Activated CD4-positive, alpha-beta memory T cell treated with anti-CD3 and anti-CD28 coated beads, Interleukin-2, amount 10 ng/mL, durations not matched to agents 7 days and 5 days (primary cell): ENCODE measurements around the gene NRSN2. TPM values are rescaled to one million over a fixed set of nuclear protein-coding genes. Genes with fewer than 3 reads are reported as not detected.
A peak's percentile ranks its signal among the peaks of the same experiment; 100 is the strongest.
"Not testable (repeated sequence)": the region's sequence is repeated elsewhere in the genome, so short reads cannot be mapped to it uniquely, and the experiment has no call there.

Experiments used
- CTCF ChIA-PET: fragments of 350-600 bp; sonication (Branson Sonifier 250); formaldehyde crosslinking; loops from one replicate; lab custom pipeline; 2021; ENCODE audit warnings: antibody characterized with exemption, inconsistent platforms; lab: Charles Lee
- POLR2A ChIA-PET: fragments of 350-600 bp; sonication (Branson Sonifier 250); formaldehyde crosslinking; loops from one replicate; lab custom pipeline; 2021; ENCODE audit warnings: antibody characterized with exemption; lab: Charles Lee
- DNase-seq: peaks from one replicate; pipeline ENCODE4 v3.0.0-alpha.2; 2020
- H3K27ac Mint-ChIP-seq: one replicate; pipeline ENCODE4 v1.8.0; 2021; ENCODE audit warnings: mild to moderate bottlenecking, mixed read lengths
- H3K27me3 Mint-ChIP-seq: one replicate; pipeline ENCODE4 v1.8.0; 2021; ENCODE audit warnings: mixed read lengths
- H3K36me3 Mint-ChIP-seq: one replicate; pipeline ENCODE4 v1.8.0; 2021; ENCODE audit warnings: low read depth, mixed read lengths
- H3K4me1 Mint-ChIP-seq: one replicate; pipeline ENCODE4 v1.8.0; 2021; ENCODE audit warnings: mixed read lengths
- H3K4me3 Mint-ChIP-seq: one replicate; pipeline ENCODE4 v1.8.0; 2021; ENCODE audit warnings: mild to moderate bottlenecking, mixed read lengths
- H3K9me3 Mint-ChIP-seq: one replicate; pipeline ENCODE4 v1.8.0; 2021; ENCODE audit warnings: mixed read lengths
- total RNA-seq, 2 experiments: library from RNA; stranded (reverse); gene quantifications; one replicate each; pipeline ENCODE4 v1.2.3, GENCODE V29; 2021

The NRSN2 gene
- total RNA-seq, 2 experiments from 2014 or later: 1.8 to 2.7 TPM

- Mint-ChIP-seq H3K4me3 (peak overlapping the region; percentile 71), H3K9me3 (no peaks in the 10 kb centered on the region), H3K27ac (no peak overlapping the region), H3K27me3 (peaks cover 7% of the 10 kb centered on the region), H3K4me1 (peaks cover 15% of the 10 kb centered on the region), H3K36me3 (peaks cover 2% of the 10 kb centered on the region)
- ChIA-PET POLR2A (interaction anchor here (0.9 to 1.5 kb wide), 3 partner anchors 20 to 92 kb away, joined by 3 to 4 read pairs (median 3); no protein-coding TSS in a partner anchor), CTCF (interaction anchor here (3.4 kb wide), 1 partner anchor 15 kb away, joined by 15 read pairs; no protein-coding TSS in a partner anchor)
- DNase-seq: no peak
Measured at GRCh38 chr20:346033-346639, 775 bp upstream of the NRSN2 start.

- ChIA-PET POLR2A (interaction anchor here (1.7 kb wide), 1 partner anchor 22 kb away, joined by 5 read pairs; the partner anchor contains the start of gene SOX12), CTCF (interaction anchor here (3.4 kb wide), 1 partner anchor 17 kb away, joined by 15 read pairs; no protein-coding TSS in a partner anchor)
- peaks cover 2% of the 10 kb centered on the region for H3K36me3 Mint-ChIP-seq
- H3K4me3 Mint-ChIP-seq: peak overlapping the region; percentile 87
- no peak overlapping the region for H3K27ac Mint-ChIP-seq
- DNase-seq: no peak
- H3K9me3 Mint-ChIP-seq: no peaks in the 10 kb centered on the region
- H3K4me1 Mint-ChIP-seq: peaks cover 24% of the 10 kb centered on the region
- peaks cover 10% of the 10 kb centered on the region for H3K27me3 Mint-ChIP-seq
Measured at GRCh38 chr20:347317-347639, 367 bp downstream of the NRSN2 start.

GRCh38 chr20:347640-348484 is 951 bp downstream of the NRSN2 start:
- H3K4me3 Mint-ChIP-seq: peak overlapping the region; percentile 87

GRCh38 chr20:348972-349841 is 2.3 kb downstream of the NRSN2 start:
- Mint-ChIP-seq H3K27me3 (peaks cover 10% of the 10 kb centered on the region), H3K27ac (no peak overlapping the region), H3K36me3 (peaks cover 2% of the 10 kb centered on the region), H3K4me3 (no peak overlapping the region), H3K4me1 (peaks cover 26% of the 10 kb centered on the region), H3K9me3 (no peaks in the 10 kb centered on the region)
- no peak for DNase-seq
- CTCF ChIA-PET: no interaction called here
- POLR2A ChIA-PET: no interaction called here

More at GRCh38 chr20:347640-348484, 951 bp downstream of the NRSN2 start:
- ChIA-PET POLR2A (interaction anchor here (1.7 kb wide), 1 partner anchor 22 kb away, joined by 5 read pairs; the partner anchor contains the start of gene SOX12), CTCF (interaction anchor here (3.4 kb wide), 1 partner anchor 17 kb away, joined by 15 read pairs; no protein-coding TSS in a partner anchor)
- Mint-ChIP-seq H3K4me1 (peaks cover 26% of the 10 kb centered on the region), H3K36me3 (peaks cover 2% of the 10 kb centered on the region), H3K27me3 (peaks cover 10% of the 10 kb centered on the region), H3K9me3 (no peaks in the 10 kb centered on the region), H3K27ac (peak overlapping the region; percentile 44)
- DNase-seq: peak; percentile 64

- DNase-seq: no peak
- CTCF ChIA-PET: interaction anchor here (0.5 to 3.8 kb wide), 4 partner anchors 37 to 139 kb away, joined by 3 to 46 read pairs (median 6); no protein-coding TSS in a partner anchor
- H3K27ac Mint-ChIP-seq: no peak overlapping the region
- no peaks in the 10 kb centered on the region for H3K9me3 Mint-ChIP-seq
- POLR2A ChIA-PET: interaction anchor here (1.0 to 1.3 kb wide), 2 partner anchors 9 to 292 kb away, joined by 3 read pairs; no protein-coding TSS in a partner anchor
- peaks cover 22% of the 10 kb centered on the region for H3K4me1 Mint-ChIP-seq
- peaks cover 1% of the 10 kb centered on the region for H3K36me3 Mint-ChIP-seq
- H3K27me3 Mint-ChIP-seq: peaks cover 3% of the 10 kb centered on the region
- H3K4me3 Mint-ChIP-seq: no peak overlapping the region
Measured at GRCh38 chr20:353166-353565, 6.3 kb downstream of the NRSN2 start.

- peak; percentile 83 for DNase-seq
- peaks cover 4% of the 10 kb centered on the region for H3K27me3 Mint-ChIP-seq
- no peak overlapping the region for H3K27ac Mint-ChIP-seq
- no peaks in the 10 kb centered on the region for H3K36me3 Mint-ChIP-seq
- no peak overlapping the region for H3K4me3 Mint-ChIP-seq
- peaks cover 15% of the 10 kb centered on the region for H3K4me1 Mint-ChIP-seq
- H3K9me3 Mint-ChIP-seq: no peaks in the 10 kb centered on the region
- ChIA-PET POLR2A (interaction anchor here (1.8 kb wide), 1 partner anchor 123 kb away, joined by 6 read pairs; no protein-coding TSS in a partner anchor), CTCF (interaction anchor here (0.6 to 3.8 kb wide), 17 partner anchors 8 to 313 kb away, joined by 3 to 46 read pairs (median 5); partner anchors contain the start of gene TRIB3)
Measured at GRCh38 chr20:354298-354977, 7.5 kb downstream of the NRSN2 start.

GRCh38 chr20:356154-356553 is 9.2 kb downstream of the NRSN2 start:
- not testable (repeated sequence) for H3K36me3 Mint-ChIP-seq, H3K27me3 Mint-ChIP-seq, H3K9me3 Mint-ChIP-seq, H3K4me3 Mint-ChIP-seq, DNase-seq, H3K27ac Mint-ChIP-seq
- POLR2A ChIA-PET: interaction anchor here (1.2 kb wide), 1 partner anchor 9 kb away, joined by 4 read pairs; no protein-coding TSS in a partner anchor
- CTCF ChIA-PET: interaction anchor here (1.1 to 3.8 kb wide), 3 partner anchors 82 to 122 kb away, joined by 3 to 46 read pairs (median 6); no protein-coding TSS in a partner anchor
- peaks cover 15% of the 10 kb centered on the region for H3K4me1 Mint-ChIP-seq

GRCh38 chr20:356745-357144 is 9.8 kb downstream of the NRSN2 start:
- peaks cover 4% of the 10 kb centered on the region for H3K27me3 Mint-ChIP-seq
- H3K36me3 Mint-ChIP-seq: no peaks in the 10 kb centered on the region
- peaks cover 11% of the 10 kb centered on the region for H3K4me1 Mint-ChIP-seq
- ChIA-PET CTCF (interaction anchor here (1.1 to 3.8 kb wide), 2 partner anchors 106 to 122 kb away, joined by 3 to 46 read pairs; no protein-coding TSS in a partner anchor), POLR2A (interaction anchor here (1.2 kb wide), 1 partner anchor 8 kb away, joined by 4 read pairs; no protein-coding TSS in a partner anchor)
- no peaks in the 10 kb centered on the region for H3K9me3 Mint-ChIP-seq
- no peak overlapping the region for H3K27ac Mint-ChIP-seq
- no peak for DNase-seq
- H3K4me3 Mint-ChIP-seq: no peak overlapping the region

GRCh38 chr20:358891-359555 is 12.1 kb downstream of the NRSN2 start:
- CTCF ChIA-PET: no interaction called here
- peaks cover 14% of the 10 kb centered on the region for H3K4me1 Mint-ChIP-seq

GRCh38 chr20:361561-361960 is 14.7 kb downstream of the NRSN2 start:
- ChIA-PET POLR2A (interaction anchor here (0.6 to 0.9 kb wide), 2 partner anchors 9 to 99 kb away, joined by 3 read pairs; no protein-coding TSS in a partner anchor), CTCF (interaction anchor here (1.3 to 2.3 kb wide), 2 partner anchors 19 to 31 kb away, joined by 4 to 8 read pairs; partner anchors contain the start of gene TRIB3)
- Mint-ChIP-seq H3K27me3 (peaks cover 1% of the 10 kb centered on the region), H3K4me3 (no peak overlapping the region), H3K27ac (no peak overlapping the region), H3K36me3 (no peaks in the 10 kb centered on the region), H3K9me3 (no peaks in the 10 kb centered on the region), H3K4me1 (peaks cover 30% of the 10 kb centered on the region)
- no peak for DNase-seq

More at GRCh38 chr20:358891-359555, 12.1 kb downstream of the NRSN2 start:
- no peak overlapping the region for H3K27ac Mint-ChIP-seq
- peaks cover 1% of the 10 kb centered on the region for H3K27me3 Mint-ChIP-seq
- H3K9me3 Mint-ChIP-seq: no peaks in the 10 kb centered on the region
- no peaks in the 10 kb centered on the region for H3K36me3 Mint-ChIP-seq
- DNase-seq: no peak
- POLR2A ChIA-PET: no interaction called here
- no peak overlapping the region for H3K4me3 Mint-ChIP-seq
